Measurements from ENCODE around the gene EP400. TPM values are rescaled to one million over a fixed set of nuclear protein-coding genes. Genes with fewer than 3 reads are reported as not detected.

The EP400 gene
- total and polyA plus RNA-seq, 2 of the 8 experiments (the other 6 are each of a cell fraction or from before 2014, with no cell fraction given) = 13.1 to 69.7 TPM

DNA sequence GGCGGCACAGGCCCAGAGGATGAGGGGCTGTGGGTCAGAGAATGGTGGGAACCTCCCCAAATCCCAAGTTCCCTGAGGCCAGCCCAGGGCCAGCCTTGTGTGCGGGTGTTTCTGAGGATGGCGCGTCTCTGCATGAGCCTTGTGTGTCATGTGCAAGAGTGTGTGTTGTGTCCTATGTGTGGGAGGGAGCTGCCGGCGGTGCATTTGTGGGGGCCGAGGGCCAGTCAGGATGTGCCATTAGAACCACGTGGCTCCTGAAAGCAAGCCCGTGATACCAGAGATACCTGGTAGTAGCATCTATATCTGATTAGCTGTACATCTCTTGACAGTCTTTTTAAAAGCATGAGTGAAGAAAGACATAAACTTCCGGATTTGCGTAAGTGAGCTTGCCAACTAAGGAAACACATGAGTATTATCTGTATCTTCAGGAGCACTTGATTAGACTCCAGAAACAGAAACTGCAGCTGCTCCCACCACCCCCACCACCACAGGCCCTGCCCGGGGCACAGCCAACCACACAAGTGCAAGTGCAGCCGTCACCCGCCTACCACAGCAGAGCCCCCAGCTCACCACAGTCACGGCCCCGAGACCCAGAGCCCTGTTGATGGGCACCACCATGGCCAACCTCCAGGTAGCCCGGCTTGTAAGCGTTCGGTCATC is 175.2 kb downstream of the EP400 start:
- Histone ChIP-seq H4K91ac (replicated peaks; ENCODE audit: insufficient read length, low read length) (no peak overlapping the region), H3K79me1 (ENCODE audit: low read depth, low read length) (no peaks in the 10 kb centered on the region), H3K4me2 (ENCODE audit: insufficient read depth in 1 of 2, low read depth in 2 of 2, low read length in 2 of 2) (no peak overlapping the region), H3K56ac (replicated peaks; ENCODE audit: insufficient read length, low read depth, low read length) (no peak overlapping the region), H3K27me3 (replicated peaks in 1 of 4; ENCODE audit: control insufficient read depth in 3 of 4, extremely low read depth in 1 of 4, insufficient read depth in 3 of 4, low read length in 3 of 4) (no peaks in the 10 kb centered on the region), H2BK20ac (ENCODE audit: low read length) (no peak overlapping the region), H3K27ac (ENCODE audit: low read depth, low read length) (no peak overlapping the region), H3K4me1 (replicated peaks in 1 of 4; ENCODE audit: control insufficient read depth in 3 of 4, insufficient read depth in 4 of 4, low read length in 3 of 4) (no peaks in the 10 kb centered on the region), H2BK120ac (replicated peaks; ENCODE audit: low read depth, low read length) (no peak overlapping the region), H2BK15ac (ENCODE audit: low read length) (no peak overlapping the region), H3K23ac (ENCODE audit: insufficient read length) (no peak overlapping the region), H3K14ac (ENCODE audit: insufficient read length) (no peak overlapping the region), H2BK5ac (ENCODE audit: low read depth, low read length) (no peak overlapping the region), H2BK12ac (ENCODE audit: low read depth, low read length) (no peak overlapping the region), H4K20me1 (replicated peaks in 1 of 2; ENCODE audit: control insufficient read depth in 1 of 2, insufficient read depth in 2 of 2, low read length in 2 of 2) (peaks cover 0 to 4% of the 10 kb centered on the region in 2 experiments), H3K23me2 (ENCODE audit: low read depth, low read length) (peaks cover 5% of the 10 kb centered on the region; the same call in 1 of the 2 replicates), H2AFZ (ENCODE audit: low read length) (no peak overlapping the region), H3K4me3 (ENCODE audit: extremely low read depth in 1 of 4, insufficient read depth in 2 of 4, low read depth in 3 of 4, low read length in 4 of 4) (no peak overlapping the region), H3K4ac (replicated peaks; ENCODE audit: insufficient read length, low read depth, low read length) (no peak overlapping the region), H3K9me3 (ENCODE audit: insufficient read depth in 2 of 2, low read depth in 1 of 2, low read length in 1 of 2) (peaks cover 10 to 19% of the 10 kb centered on the region in 2 experiments), H3K18ac (ENCODE audit: extremely low read depth, low read length) (no peak overlapping the region), H4K5ac (ENCODE audit: insufficient read length, low read depth, low read length) (no peak overlapping the region), H4K8ac (ENCODE audit: extremely low read depth, insufficient read depth, low read length) (no peak overlapping the region), H3K79me2 (ENCODE audit: control insufficient read depth in 1 of 2, insufficient read depth in 2 of 2, low read length in 2 of 2) (no peaks in the 10 kb centered on the region), H3K9ac (replicated peaks in 1 of 4; ENCODE audit: extremely low read depth in 1 of 4, low read depth in 3 of 4, low read length in 3 of 4) (no peak overlapping the region), H3K36me3 (ENCODE audit: control insufficient read depth in 2 of 4, insufficient read depth in 4 of 4, low read length in 3 of 4) (peaks cover 2 to 37% (median 25%) of the 10 kb centered on the region in 4 experiments; a peak in 6 of 8 replicates), H2AK5ac (ENCODE audit: low read depth, low read length) (no peak overlapping the region)
- WGBS, 2 experiments (ENCODE audit: extremely low coverage in 1 of 2, insufficient coverage in 1 of 2, insufficient read length in 1 of 2, insufficient replicate concordance in 2 of 2, low coverage in 1 of 2, low lambda C conversion rate in 2 of 2, missing lambda C conversion rate in 1 of 2) = 90% methylated on average over 19 of the region's 19 CpGs; no CpG with 5 or more reads in 1 of the 2 experiments
- ChIA-PET POLR2A (ENCODE audit: partially characterized antibody) (interaction anchor here (0.6 to 1.7 kb wide), 3 partner anchors 9 to 23 kb away, joined by 3 to 8 read pairs (median 4); no protein-coding TSS in a partner anchor), CTCF (ENCODE audit: partially characterized antibody) (no interaction called here)
- DNase-seq (ENCODE audit: low read depth in 1 of 2, low spot score in 2 of 2) (no peak), FAIRE-seq (no peak)
- TF ChIP-seq RBBP5 (IDR thresholded peaks at IDR 0.05; ENCODE audit: borderline replicate concordance, low read depth, low read length) (no peak), FOSL1 (IDR thresholded peaks at IDR 0.05; ENCODE audit: insufficient read depth, low read depth, low read length) (no peak), KDM4A (IDR thresholded peaks at IDR 0.05; ENCODE audit: low read depth, low read length, severe bottlenecking) (no peak)

All from H1 (cell line).